GM21723 (cell line): Measurements from ENCODE around the gene CLDN22.
"Not testable (repeated sequence)": the region's sequence is repeated elsewhere in the genome, so short reads cannot be mapped to it uniquely, and the experiment has no call there.

Source experiments
- ATAC-seq: cut with Tn5 transposase; IDR thresholded peaks from one replicate; pipeline ENCODE4 v1.9.1; 2021; ENCODE audit warnings: mild to moderate bottlenecking, moderate library complexity; ENCODE audit not compliant: unreplicated experiment

Gene CLDN22

GRCh38 chr4:183347566-183347965, 27.5 kb upstream of the CLDN22 start:
- no peak for ATAC-seq

GRCh38 chr4:183347146-183347545, 27.1 kb upstream of the CLDN22 start:
- no peak for ATAC-seq

- ATAC-seq, result no peak
Measured at GRCh38 chr4:183345261-183345660, 25.2 kb upstream of the CLDN22 start.

GRCh38 chr4:183344523-183345255, 24.6 kb upstream of the CLDN22 start:
- ATAC-seq, result no peak

- ATAC-seq, result no peak
Measured at GRCh38 chr4:183343730-183344129, 23.7 kb upstream of the CLDN22 start.

- no peak for ATAC-seq
Measured at GRCh38 chr4:183342541-183343533, 22.8 kb upstream of the CLDN22 start.

- ATAC-seq, result no peak
Measured at GRCh38 chr4:183337833-183338232, 17.8 kb upstream of the CLDN22 start.

GRCh38 chr4:183337349-183337748, 17.3 kb upstream of the CLDN22 start:
- no peak for ATAC-seq

- ATAC-seq, result no peak
Measured at GRCh38 chr4:183335369-183335940, 15.4 kb upstream of the CLDN22 start.

GRCh38 chr4:183333983-183334382, 13.9 kb upstream of the CLDN22 start:
- no peak for ATAC-seq

- no peak for ATAC-seq
Measured at GRCh38 chr4:183333202-183333601, 13.1 kb upstream of the CLDN22 start.

- ATAC-seq, result no peak
Measured at GRCh38 chr4:183332447-183332846, 12.4 kb upstream of the CLDN22 start.

- no peak for ATAC-seq
Measured at GRCh38 chr4:183330841-183331240, 10.8 kb upstream of the CLDN22 start.

- ATAC-seq, result no peak
Measured at GRCh38 chr4:183329954-183330742, 10.1 kb upstream of the CLDN22 start.

- ATAC-seq, result no peak
Measured at GRCh38 chr4:183329244-183329643, 9.2 kb upstream of the CLDN22 start.

GRCh38 chr4:183328832-183329231, 8.8 kb upstream of the CLDN22 start:
- no peak for ATAC-seq

GRCh38 chr4:183327827-183328226, 7.8 kb upstream of the CLDN22 start:
- ATAC-seq, result no peak

- no peak for ATAC-seq
Measured at GRCh38 chr4:183326853-183327252, 6.8 kb upstream of the CLDN22 start.

GRCh38 chr4:183326387-183326786, 6.3 kb upstream of the CLDN22 start:
- ATAC-seq, result not testable (repeated sequence)

- ATAC-seq, result no peak
Measured at GRCh38 chr4:183324619-183325018, 4.5 kb upstream of the CLDN22 start.

- not testable (repeated sequence) for ATAC-seq
Measured at GRCh38 chr4:183324056-183324455, 4.0 kb upstream of the CLDN22 start.
